KBM-7 (cell line): ENCODE results near the gene RARA.

Experiments
- DNase-seq: peaks from one replicate; pipeline ENCODE4 v3.0.0-alpha.2; 2015
- in situ Hi-C: fragments of 300-500 bp; cut with MboI; formaldehyde crosslinking; loops from 2 replicates; pipeline ENCODE4 v1.14.3; 2020; ENCODE audit warnings: low sequenced_read_pairs, low pct_unique_long_range_greater_than_20kb, mixed read lengths

Gene RARA

DNA sequence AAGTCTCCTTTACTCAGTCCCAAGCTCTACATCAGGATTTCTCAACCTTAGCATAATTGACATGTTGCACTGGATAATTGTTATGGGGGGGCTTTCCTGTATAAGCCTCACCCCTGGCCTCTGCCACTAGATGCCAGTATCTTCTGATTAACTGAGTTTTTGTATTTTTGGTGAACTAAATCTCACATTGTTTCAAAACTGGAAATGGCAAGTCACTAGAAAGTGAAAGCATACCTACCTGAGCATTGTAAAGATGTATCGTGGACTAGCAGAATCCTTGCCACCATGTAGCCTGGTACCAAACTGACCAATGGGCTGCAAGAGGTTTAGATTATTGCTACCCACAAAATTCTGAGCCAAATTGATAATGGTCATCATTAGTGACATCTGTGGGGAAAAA lies 93.7 kb downstream of the RARA start:
- in situ Hi-C loops, result no loop called here
- no peak for DNase-seq

DNA sequence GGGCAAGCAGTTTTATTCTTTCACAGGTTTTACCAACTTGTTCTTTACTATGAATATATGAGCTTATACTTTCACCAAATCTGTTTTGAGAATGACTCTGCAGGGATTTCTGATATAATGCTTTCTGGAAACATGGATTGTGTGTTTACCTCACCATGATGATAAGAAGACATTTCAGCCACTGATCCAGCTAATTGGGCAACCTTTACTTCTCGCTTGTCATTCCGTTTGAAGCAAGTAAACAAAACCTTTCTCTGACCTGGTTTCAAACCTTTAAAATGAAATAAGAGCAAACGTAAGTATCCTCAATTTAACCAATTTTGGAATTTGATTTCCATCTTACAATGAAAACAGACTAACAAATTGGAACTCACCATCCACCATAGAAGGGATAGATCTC lies 95.0 kb downstream of the RARA start:
- no peak for DNase-seq
- in situ Hi-C loops, result no loop called here
